HepG2 (cell line): Measurements from ENCODE around the gene ZCCHC8. TPM values are rescaled to one million over a fixed set of nuclear protein-coding genes. Genes with fewer than 3 reads are reported as not detected.

ENCODE experiments used
- EP300 ChIP-seq, 3 experiments: sonication (generic) in 1 of 3; formaldehyde crosslinking in 1 of 3; IDR thresholded peaks; 2 replicates each; pipeline versions ENCODE4 v1.5.1 to v1.6.1; 2011 to 2020; ENCODE audit warnings: low read depth in 2 of 3, low read length in 2 of 3, borderline replicate concordance in 1 of 3, improper control_type of control experiment in 1 of 3, mild to moderate bottlenecking in 1 of 3, missing genetic modification reagents in 1 of 3, moderate library complexity in 1 of 3
- FOSL2 ChIP-seq: sonication (generic); formaldehyde crosslinking; IDR thresholded peaks from 2 replicates; pipeline ENCODE4 v1.4.0; 2020; ENCODE audit warnings: missing genetic modification reagents
- GMEB2 ChIP-seq: IDR thresholded peaks from 2 replicates; pipeline ENCODE4 v1.6.1; 2016; ENCODE audit warnings: missing biosample characterization, missing genetic modification reagents, low read depth
- KLF16 ChIP-seq, 2 experiments: sonication (generic) in 1 of 2; formaldehyde crosslinking in 1 of 2; IDR thresholded peaks; 2 replicates each; pipeline versions ENCODE4 v1.6.1 to v1.8.0; 2016 to 2023; ENCODE audit warnings: missing genetic modification reagents in 2 of 2, missing compliant biosample characterization in 1 of 2
- RXRB ChIP-seq: IDR thresholded peaks from 2 replicates; pipeline ENCODE4 v1.6.1; 2016; ENCODE audit warnings: borderline replicate concordance, missing genetic modification reagents, missing compliant biosample characterization
- SOX6 ChIP-seq, 2 experiments: fragments of 450-650 bp in 1 of 2; sonication (generic) in 1 of 2; formaldehyde crosslinking in 1 of 2; IDR thresholded peaks; 2 replicates each; pipeline versions ENCODE4 v1.4.0 to v1.6.1; 2017 to 2020; ENCODE audit warnings: antibody characterized with exemption in 1 of 2, mild to moderate bottlenecking in 1 of 2, missing genetic modification reagents in 1 of 2
- ZZZ3 ChIP-seq: sonication (generic); formaldehyde crosslinking; IDR thresholded peaks from 2 replicates; pipeline ENCODE4 v1.4.0; 2020; ENCODE audit warnings: missing genetic modification reagents, mild to moderate bottlenecking, borderline replicate concordance
- polyA plus RNA-seq, 8 experiments: library from polyadenylated mRNA; depleted of rRNA in 3 of 8; stranded (reverse) in 7 of 8; unstranded in 1 of 8; fragments of >200 nt; fragmentation: Illumina TruSeq in 4 of 8; extraction: Trizol in 4 of 8; gene quantifications; 2 replicates each; pipeline versions ENCODE4 v1.2.1 to v1.2.3, GENCODE V29; 2011 to 2016; ENCODE audit warnings: low read depth in 4 of 8, missing spikeins in 1 of 8, mixed read lengths in 1 of 8; ENCODE audit not compliant: insufficient read depth in 1 of 8
- total RNA-seq, 5 experiments: library from RNA; depleted of rRNA; stranded (reverse); fragments of >200 nt; fragmentation: Illumina TruSeq; extraction: Trizol; gene quantifications; 2 replicates each; pipeline ENCODE4 v1.2.3, GENCODE V29; 2016; ENCODE audit warnings: low read depth in 1 of 5
- TF ChIP-seq, protein P1 (sequence below): IDR thresholded peaks from 2 replicates; pipeline ENCODE4 v1.4.0; 2020; ENCODE audit warnings: mild to moderate bottlenecking, missing genetic modification reagents
- TF ChIP-seq, protein P2 (sequence below): IDR thresholded peaks from 2 replicates; pipeline ENCODE4 v1.6.1; 2012; ENCODE audit warnings: low read length, improper control_type of control experiment
- TF ChIP-seq, protein P3 (sequence below): sonication (generic); formaldehyde crosslinking; IDR thresholded peaks from 2 replicates; pipeline ENCODE4 v1.4.0; 2020; ENCODE audit warnings: missing genetic modification reagents, mild to moderate bottlenecking, borderline replicate concordance
- TF ChIP-seq, protein P4 (sequence below): sonication (generic); formaldehyde crosslinking; IDR thresholded peaks from 2 replicates; pipeline ENCODE4 v1.4.0; 2020; ENCODE audit warnings: missing genetic modification reagents
- TF ChIP-seq, protein P5 (sequence below): sonication (generic); formaldehyde crosslinking; IDR thresholded peaks from 2 replicates; pipeline ENCODE4 v1.8.0; 2022; ENCODE audit warnings: mild to moderate bottlenecking, missing genetic modification reagents

The ZCCHC8 gene
- total and polyA plus RNA-seq, 2 of the 13 experiments (the other 11 are each of a cell fraction or from before 2014, with no cell fraction given), result 18.6 to 20.9 TPM

DNA sequence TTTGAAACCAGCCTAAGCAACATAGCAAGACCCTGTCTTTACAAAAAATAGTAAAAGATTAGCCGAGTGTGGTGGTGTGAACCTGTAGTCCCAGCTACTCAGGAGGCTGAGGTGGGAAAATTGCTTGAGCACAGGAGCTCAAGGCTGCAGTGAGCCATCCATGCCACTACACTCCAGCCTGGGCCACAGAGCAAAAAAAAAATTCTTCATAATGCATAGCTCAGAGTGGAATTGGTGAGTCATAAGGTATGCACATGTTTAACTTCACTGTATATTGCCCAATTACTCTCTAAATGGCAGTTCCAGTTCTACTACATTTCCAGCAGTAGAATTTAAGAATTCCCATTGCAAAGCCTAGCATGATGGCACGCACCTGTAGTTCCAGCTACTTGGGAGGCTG is 51.4 kb downstream of the ZCCHC8 start (continued):
- TF ChIP-seq, protein P1, sequence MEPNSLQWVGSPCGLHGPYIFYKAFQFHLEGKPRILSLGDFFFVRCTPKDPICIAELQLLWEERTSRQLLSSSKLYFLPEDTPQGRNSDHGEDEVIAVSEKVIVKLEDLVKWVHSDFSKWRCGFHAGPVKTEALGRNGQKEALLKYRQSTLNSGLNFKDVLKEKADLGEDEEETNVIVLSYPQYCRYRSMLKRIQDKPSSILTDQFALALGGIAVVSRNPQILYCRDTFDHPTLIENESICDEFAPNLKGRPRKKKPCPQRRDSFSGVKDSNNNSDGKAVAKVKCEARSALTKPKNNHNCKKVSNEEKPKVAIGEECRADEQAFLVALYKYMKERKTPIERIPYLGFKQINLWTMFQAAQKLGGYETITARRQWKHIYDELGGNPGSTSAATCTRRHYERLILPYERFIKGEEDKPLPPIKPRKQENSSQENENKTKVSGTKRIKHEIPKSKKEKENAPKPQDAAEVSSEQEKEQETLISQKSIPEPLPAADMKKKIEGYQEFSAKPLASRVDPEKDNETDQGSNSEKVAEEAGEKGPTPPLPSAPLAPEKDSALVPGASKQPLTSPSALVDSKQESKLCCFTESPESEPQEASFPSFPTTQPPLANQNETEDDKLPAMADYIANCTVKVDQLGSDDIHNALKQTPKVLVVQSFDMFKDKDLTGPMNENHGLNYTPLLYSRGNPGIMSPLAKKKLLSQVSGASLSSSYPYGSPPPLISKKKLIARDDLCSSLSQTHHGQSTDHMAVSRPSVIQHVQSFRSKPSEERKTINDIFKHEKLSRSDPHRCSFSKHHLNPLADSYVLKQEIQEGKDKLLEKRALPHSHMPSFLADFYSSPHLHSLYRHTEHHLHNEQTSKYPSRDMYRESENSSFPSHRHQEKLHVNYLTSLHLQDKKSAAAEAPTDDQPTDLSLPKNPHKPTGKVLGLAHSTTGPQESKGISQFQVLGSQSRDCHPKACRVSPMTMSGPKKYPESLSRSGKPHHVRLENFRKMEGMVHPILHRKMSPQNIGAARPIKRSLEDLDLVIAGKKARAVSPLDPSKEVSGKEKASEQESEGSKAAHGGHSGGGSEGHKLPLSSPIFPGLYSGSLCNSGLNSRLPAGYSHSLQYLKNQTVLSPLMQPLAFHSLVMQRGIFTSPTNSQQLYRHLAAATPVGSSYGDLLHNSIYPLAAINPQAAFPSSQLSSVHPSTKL (CRISPR knock-in tag), result no peak
- TF ChIP-seq, protein P2, sequence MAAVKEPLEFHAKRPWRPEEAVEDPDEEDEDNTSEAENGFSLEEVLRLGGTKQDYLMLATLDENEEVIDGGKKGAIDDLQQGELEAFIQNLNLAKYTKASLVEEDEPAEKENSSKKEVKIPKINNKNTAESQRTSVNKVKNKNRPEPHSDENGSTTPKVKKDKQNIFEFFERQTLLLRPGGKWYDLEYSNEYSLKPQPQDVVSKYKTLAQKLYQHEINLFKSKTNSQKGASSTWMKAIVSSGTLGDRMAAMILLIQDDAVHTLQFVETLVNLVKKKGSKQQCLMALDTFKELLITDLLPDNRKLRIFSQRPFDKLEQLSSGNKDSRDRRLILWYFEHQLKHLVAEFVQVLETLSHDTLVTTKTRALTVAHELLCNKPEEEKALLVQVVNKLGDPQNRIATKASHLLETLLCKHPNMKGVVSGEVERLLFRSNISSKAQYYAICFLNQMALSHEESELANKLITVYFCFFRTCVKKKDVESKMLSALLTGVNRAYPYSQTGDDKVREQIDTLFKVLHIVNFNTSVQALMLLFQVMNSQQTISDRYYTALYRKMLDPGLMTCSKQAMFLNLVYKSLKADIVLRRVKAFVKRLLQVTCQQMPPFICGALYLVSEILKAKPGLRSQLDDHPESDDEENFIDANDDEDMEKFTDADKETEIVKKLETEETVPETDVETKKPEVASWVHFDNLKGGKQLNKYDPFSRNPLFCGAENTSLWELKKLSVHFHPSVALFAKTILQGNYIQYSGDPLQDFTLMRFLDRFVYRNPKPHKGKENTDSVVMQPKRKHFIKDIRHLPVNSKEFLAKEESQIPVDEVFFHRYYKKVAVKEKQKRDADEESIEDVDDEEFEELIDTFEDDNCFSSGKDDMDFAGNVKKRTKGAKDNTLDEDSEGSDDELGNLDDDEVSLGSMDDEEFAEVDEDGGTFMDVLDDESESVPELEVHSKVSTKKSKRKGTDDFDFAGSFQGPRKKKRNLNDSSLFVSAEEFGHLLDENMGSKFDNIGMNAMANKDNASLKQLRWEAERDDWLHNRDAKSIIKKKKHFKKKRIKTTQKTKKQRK, result no peak
- TF ChIP-seq FOSL2 (CRISPR knock-in tag) (peak; percentile 89), GMEB2 (CRISPR knock-in tag) (no peak), RXRB (CRISPR knock-in tag) (no peak), EP300 (IDR thresholded peaks at IDR 0.05; ENCODE audit: low read depth in 2 of 2, low read length in 2 of 2) (peak in 1 of 2 experiments; percentile 57; a peak in 1 of 4 replicates), EP300 (CRISPR knock-in tag; IDR thresholded peaks at IDR 0.05; ENCODE audit: borderline replicate concordance) (no peak), SOX6 (IDR thresholded peaks at IDR 0.05) (no peak), SOX6 (CRISPR knock-in tag; IDR thresholded peaks at IDR 0.05) (peak; percentile 27; the same call in 1 of the 2 replicates), ZZZ3 (CRISPR knock-in tag) (no peak), KLF16 (CRISPR knock-in tag; IDR thresholded peaks at IDR 0.05) (no peak)
- TF ChIP-seq, protein P3, sequence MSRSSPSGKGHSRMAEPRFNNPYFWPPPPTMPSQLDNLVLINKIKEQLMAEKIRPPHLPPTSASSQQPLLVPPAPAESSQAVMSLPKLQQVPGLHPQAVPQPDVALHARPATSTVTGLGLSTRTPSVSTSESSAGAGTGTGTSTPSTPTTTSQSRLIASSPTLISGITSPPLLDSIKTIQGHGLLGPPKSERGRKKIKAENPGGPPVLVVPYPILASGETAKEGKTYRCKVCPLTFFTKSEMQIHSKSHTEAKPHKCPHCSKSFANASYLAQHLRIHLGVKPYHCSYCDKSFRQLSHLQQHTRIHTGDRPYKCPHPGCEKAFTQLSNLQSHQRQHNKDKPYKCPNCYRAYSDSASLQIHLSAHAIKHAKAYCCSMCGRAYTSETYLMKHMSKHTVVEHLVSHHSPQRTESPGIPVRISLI (CRISPR knock-in tag), result peak; percentile 69; the same call in 1 of the 2 replicates
- TF ChIP-seq, protein P4, sequence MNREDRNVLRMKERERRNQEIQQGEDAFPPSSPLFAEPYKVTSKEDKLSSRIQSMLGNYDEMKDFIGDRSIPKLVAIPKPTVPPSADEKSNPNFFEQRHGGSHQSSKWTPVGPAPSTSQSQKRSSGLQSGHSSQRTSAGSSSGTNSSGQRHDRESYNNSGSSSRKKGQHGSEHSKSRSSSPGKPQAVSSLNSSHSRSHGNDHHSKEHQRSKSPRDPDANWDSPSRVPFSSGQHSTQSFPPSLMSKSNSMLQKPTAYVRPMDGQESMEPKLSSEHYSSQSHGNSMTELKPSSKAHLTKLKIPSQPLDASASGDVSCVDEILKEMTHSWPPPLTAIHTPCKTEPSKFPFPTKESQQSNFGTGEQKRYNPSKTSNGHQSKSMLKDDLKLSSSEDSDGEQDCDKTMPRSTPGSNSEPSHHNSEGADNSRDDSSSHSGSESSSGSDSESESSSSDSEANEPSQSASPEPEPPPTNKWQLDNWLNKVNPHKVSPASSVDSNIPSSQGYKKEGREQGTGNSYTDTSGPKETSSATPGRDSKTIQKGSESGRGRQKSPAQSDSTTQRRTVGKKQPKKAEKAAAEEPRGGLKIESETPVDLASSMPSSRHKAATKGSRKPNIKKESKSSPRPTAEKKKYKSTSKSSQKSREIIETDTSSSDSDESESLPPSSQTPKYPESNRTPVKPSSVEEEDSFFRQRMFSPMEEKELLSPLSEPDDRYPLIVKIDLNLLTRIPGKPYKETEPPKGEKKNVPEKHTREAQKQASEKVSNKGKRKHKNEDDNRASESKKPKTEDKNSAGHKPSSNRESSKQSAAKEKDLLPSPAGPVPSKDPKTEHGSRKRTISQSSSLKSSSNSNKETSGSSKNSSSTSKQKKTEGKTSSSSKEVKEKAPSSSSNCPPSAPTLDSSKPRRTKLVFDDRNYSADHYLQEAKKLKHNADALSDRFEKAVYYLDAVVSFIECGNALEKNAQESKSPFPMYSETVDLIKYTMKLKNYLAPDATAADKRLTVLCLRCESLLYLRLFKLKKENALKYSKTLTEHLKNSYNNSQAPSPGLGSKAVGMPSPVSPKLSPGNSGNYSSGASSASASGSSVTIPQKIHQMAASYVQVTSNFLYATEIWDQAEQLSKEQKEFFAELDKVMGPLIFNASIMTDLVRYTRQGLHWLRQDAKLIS (CRISPR knock-in tag), result no peak
- TF ChIP-seq, protein P5, sequence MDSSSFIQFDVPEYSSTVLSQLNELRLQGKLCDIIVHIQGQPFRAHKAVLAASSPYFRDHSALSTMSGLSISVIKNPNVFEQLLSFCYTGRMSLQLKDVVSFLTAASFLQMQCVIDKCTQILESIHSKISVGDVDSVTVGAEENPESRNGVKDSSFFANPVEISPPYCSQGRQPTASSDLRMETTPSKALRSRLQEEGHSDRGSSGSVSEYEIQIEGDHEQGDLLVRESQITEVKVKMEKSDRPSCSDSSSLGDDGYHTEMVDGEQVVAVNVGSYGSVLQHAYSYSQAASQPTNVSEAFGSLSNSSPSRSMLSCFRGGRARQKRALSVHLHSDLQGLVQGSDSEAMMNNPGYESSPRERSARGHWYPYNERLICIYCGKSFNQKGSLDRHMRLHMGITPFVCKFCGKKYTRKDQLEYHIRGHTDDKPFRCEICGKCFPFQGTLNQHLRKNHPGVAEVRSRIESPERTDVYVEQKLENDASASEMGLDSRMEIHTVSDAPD (CRISPR knock-in tag), result no peak
